ENCODE results near the gene MAB21L1.

MAB21L1 gene

GRCh38 chr13:35479038-35479492 is 2.6 kb upstream of the MAB21L1 start:
- DNase-seq = no peak

GRCh38 chr13:35478271-35479037 is 2.0 kb upstream of the MAB21L1 start:
- no peak for DNase-seq

GRCh38 chr13:35477386-35477946 is 977 bp upstream of the MAB21L1 start:
- no peak for DNase-seq

GRCh38 chr13:35475212-35475959 is 1.1 kb downstream of the MAB21L1 start:
- DNase-seq = peak; percentile 23 to 27

GRCh38 chr13:35474496-35475211 is 1.8 kb downstream of the MAB21L1 start:
- no peak for DNase-seq

GRCh38 chr13:35473802-35474201 is 2.7 kb downstream of the MAB21L1 start:
- DNase-seq = no peak

- DNase-seq = no peak
Measured at GRCh38 chr13:35473206-35473775, 3.2 kb downstream of the MAB21L1 start.

- no peak for DNase-seq
Measured at GRCh38 chr13:35472323-35472881, 4.1 kb downstream of the MAB21L1 start.

- no peak for DNase-seq
Measured at GRCh38 chr13:35471706-35472322, 4.7 kb downstream of the MAB21L1 start.

- no peak for DNase-seq
Measured at GRCh38 chr13:35470671-35471661, 5.5 kb downstream of the MAB21L1 start.

- no peak for DNase-seq
Measured at GRCh38 chr13:35469806-35470525, 6.5 kb downstream of the MAB21L1 start.

- DNase-seq = no peak
Measured at GRCh38 chr13:35468195-35468594, 8.3 kb downstream of the MAB21L1 start.

GRCh38 chr13:35465371-35465770 is 11.1 kb downstream of the MAB21L1 start:
- DNase-seq = no peak

GRCh38 chr13:35460061-35460460 is 16.4 kb downstream of the MAB21L1 start:
- no peak for DNase-seq

GRCh38 chr13:35457258-35457657 is 19.2 kb downstream of the MAB21L1 start:
- DNase-seq = no peak

GRCh38 chr13:35455022-35455421 is 21.5 kb downstream of the MAB21L1 start:
- no peak for DNase-seq

GRCh38 chr13:35449821-35450220 is 26.7 kb downstream of the MAB21L1 start:
- DNase-seq = no peak

- DNase-seq = no peak
Measured at GRCh38 chr13:35448465-35448864, 28.0 kb downstream of the MAB21L1 start.

All from activated T-cell treated with anti-CD3 and anti-CD28 coated beads, Interleukin-2, amount 50 U/mL, for 48 hours (primary cell).